GM19438 (cell line): Measurements from ENCODE around the gene CACNA1D.

ENCODE experiments used
- ATAC-seq: cut with Tn5 transposase; IDR thresholded peaks from one replicate; pipeline ENCODE4 v1.9.1; 2021; ENCODE audit warnings: low read depth; ENCODE audit not compliant: unreplicated experiment

CACNA1D gene

DNA sequence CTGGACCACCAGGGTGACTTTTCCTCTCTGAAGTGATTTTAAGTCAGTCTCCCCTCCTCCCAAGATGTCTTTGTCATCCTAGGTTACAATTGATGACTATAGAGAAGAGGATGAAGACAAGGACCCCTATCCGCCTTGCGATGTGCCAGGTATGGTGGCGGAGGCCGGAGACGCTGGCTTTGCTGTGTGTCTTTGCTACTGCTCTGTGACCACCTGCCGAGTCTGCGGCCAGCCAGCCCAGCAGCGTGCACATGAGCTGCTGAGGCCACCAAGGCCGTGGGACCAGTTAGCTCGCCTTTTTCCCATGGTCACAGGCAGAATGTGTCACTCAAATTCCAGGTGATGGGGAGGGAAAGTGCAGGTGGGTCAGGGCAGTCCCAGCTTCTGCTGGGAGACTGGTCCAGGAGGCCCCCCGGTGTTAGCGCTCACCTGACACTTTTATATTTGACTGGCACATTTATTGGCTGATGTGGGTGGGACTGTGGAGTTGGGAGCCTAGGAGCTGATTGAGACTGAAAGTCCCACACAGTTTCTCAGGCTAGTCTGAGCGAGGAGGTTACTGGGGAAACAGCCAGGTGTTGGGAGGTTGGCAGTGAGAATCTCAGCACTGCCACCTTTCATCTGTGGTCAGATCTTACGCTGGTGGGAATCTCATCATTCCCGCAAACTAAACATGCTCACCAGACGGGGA lies 237.7 kb downstream of the CACNA1D start:
- ATAC-seq: no peak

GRCh38 chr3:53733446-53733845 lies 239.0 kb downstream of the CACNA1D start:
- no peak for ATAC-seq

GRCh38 chr3:53739966-53740365 lies 245.6 kb downstream of the CACNA1D start:
- ATAC-seq: no peak

DNA sequence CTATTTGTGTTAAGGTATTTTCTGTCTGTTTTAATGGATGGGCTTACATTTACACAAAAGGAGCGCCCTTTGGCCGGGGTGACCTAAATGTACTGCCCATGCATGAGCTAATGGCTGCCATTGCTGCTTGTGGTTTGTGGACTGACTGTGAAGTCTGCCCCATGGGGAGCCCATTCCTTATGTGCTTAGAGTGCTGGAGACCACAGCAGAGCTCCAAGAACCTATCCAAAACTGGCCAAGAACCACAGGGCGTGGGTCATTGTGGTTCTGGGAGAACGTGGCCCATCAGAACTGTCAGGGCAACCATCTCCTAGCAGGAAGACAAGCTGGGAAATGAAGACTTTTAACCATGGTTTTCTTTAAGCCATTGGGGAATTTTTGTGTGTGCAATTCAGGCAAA lies 246.5 kb downstream of the CACNA1D start:
- ATAC-seq: no peak

- ATAC-seq: no peak
Observed at GRCh38 chr3:53744351-53744750, 249.9 kb downstream of the CACNA1D start.

GRCh38 chr3:53747559-53747958 lies 253.1 kb downstream of the CACNA1D start:
- no peak for ATAC-seq

DNA sequence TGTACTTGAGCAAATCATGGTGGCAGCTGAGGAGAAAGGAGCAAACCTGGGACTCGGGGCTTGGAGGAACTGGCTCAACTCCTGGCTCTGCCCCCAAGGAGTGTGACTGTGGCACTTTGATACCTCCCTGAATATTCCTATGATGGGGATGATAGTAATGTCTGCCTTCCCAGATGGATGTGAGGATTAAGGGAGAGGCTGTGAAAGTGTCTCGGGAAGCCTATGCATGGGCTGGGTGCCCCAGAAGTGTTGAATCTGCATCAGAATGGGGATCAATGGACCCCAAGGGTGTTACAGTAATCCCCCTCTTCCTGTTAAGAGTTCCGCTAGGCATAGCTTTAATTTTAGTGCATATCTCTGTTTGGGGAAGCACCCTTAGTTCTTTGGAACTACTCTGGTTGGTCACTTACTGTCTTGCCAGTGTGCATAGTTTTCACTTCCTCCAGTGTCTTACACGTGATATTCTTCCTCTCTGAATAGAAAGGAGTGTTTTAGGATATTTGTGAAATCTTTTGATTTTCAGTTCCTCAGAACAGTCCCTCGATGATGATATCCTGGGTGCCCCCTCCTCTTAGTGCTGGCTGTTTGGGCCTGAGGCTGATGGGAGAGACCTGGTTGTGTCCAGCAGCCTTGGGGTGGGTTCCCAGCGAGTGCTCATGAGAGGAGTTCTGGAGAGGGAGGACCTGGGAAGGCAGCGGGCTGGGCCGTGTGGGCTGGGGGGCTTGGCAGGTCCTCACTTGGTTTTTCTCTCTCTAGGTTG lies 254.3 kb downstream of the CACNA1D start:
- ATAC-seq: peak; percentile 78

DNA sequence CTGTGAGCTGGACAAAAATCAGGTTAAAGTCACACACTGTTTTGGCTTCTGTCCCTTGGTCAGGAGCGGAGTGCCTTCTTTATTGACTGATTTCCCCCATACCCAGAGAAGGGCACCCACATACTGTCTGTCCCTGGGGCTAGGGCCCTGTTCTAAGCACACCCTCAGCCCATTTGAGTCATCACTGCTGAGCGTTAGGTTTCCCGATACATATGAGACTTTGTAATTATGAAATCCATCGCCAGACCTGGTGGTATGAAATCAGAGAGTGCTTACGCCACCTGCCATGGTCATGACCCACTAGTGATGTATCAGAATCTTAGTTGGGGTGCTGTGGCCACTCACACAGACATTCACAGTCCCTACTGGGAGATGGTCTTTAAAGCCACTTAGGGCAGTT lies 255.0 kb downstream of the CACNA1D start:
- no peak for ATAC-seq

- ATAC-seq: no peak
Observed at GRCh38 chr3:53750253-53751210, 256.1 kb downstream of the CACNA1D start.

DNA sequence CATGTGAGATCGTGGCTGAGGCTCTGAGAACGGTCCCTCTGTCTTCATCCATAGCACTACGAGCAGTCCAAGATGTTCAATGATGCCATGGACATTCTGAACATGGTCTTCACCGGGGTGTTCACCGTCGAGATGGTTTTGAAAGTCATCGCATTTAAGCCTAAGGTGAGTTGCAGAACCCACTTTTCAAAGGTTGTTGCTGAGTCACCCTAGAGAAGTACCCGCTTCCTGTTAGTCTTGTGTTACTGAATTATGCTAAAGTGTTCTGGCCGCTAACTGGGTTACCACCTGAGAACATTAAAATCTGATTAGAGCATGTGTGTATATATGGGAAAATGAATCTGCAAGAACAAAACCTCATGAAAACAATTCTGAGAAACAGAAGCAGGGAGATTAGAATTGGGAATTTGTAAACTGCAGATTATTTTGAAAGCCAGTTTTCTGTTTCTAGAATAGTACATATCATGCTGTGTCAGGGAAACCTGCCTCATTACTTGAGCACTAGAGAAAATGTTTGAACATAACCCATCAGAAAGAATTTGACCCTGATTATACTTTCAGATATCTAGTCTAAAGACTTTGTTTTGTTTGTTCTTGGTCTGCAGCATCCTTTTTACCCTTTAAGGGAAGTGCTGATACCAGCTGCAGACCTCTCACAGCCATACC lies 259.2 kb downstream of the CACNA1D start:
- no peak for ATAC-seq

DNA sequence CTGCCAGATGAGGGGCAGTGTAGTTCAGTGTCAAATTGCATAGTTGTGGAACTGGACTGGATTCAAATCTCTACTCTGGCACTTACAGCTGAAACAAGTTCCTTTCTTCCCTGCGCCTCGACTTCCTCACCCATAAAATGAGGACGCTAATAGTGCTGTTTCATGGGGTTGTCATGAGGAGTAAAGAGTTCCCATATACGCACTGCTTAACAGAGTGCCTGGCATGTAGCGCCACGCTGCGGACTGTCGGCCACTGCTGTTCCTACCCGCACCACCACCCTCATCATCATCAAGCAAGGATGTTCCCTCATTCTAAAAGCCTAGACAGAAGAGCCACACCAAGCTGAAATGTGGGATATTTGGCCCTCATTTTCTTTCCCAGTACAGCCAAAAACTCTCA lies 259.9 kb downstream of the CACNA1D start:
- no peak for ATAC-seq

DNA sequence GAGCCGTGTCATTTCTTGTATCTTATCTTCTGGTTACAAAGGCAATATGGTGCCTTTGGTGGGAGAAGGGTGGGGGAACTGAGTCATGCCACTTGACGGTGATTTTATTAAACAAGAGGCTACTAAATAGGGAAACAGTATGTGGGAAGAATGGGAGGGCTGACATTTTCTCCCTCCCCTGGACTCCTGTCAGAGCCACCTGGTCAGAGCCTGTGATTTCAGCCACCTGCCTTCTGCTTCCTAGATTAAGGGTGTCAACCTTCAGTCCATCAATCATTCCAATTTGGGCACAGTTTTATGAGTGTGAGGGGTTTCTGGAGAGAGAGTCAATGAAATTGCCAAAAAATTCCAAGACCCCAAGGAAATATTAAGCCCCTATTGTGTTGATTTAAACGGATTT lies 264.4 kb downstream of the CACNA1D start:
- ATAC-seq: no peak

DNA sequence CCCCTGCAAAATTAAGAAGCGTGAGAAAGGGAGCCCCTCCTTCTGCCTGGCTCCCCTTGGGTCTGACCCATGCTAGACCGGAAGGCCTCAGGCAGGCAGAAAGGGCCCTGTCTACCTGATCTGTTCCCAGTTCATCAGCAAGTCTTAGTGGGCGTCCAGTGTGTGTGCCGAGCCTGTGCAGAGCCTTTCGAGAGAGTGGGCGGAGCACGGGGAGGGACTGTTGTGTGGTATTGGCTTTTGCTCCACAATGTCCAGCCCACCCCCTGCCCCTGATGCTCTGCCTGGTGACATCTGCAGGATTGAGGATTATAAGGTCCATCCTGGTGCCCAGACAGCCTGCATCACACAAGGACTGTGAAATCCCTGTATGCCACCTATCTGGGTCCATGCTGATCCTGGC lies 268.9 kb downstream of the CACNA1D start:
- no peak for ATAC-seq

DNA sequence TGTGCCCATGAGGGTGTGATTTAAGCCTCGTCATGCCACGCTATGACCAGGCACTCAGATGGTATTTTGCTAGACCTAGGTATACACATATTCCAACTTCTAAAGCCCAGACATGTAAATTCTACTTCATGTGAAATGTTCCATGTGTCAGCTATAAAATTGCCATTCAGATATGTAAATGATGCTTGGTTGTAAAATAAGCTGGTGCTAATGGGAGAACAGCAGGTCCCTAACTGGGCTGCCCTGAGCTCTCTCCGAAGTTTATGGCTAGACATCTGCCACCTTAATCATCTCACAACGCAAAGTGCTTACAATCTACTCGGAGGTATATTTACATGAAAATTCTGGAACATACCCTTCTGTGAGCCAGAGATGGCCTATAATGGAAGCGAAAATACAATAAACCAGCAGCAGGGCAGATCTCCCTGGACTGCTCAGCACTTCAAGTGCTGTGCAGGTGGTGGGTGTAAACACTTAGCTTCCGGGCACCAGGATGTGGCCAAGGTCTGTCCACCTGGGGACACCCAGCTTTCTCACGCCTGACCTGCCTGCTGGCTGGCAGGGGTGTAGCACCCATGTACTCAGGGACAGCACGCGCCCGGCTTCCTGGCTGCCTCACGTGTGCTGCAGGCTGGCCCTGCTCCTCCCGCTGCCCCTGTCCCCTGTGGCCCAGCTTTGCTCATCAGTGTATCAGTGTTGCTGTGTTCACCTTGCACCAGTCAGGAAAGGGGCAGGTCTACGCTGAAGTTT lies 269.8 kb downstream of the CACNA1D start:
- ATAC-seq: no peak

GRCh38 chr3:53765753-53766152 lies 271.3 kb downstream of the CACNA1D start:
- no peak for ATAC-seq

- ATAC-seq: no peak
Observed at GRCh38 chr3:53766706-53767105, 272.3 kb downstream of the CACNA1D start.

DNA sequence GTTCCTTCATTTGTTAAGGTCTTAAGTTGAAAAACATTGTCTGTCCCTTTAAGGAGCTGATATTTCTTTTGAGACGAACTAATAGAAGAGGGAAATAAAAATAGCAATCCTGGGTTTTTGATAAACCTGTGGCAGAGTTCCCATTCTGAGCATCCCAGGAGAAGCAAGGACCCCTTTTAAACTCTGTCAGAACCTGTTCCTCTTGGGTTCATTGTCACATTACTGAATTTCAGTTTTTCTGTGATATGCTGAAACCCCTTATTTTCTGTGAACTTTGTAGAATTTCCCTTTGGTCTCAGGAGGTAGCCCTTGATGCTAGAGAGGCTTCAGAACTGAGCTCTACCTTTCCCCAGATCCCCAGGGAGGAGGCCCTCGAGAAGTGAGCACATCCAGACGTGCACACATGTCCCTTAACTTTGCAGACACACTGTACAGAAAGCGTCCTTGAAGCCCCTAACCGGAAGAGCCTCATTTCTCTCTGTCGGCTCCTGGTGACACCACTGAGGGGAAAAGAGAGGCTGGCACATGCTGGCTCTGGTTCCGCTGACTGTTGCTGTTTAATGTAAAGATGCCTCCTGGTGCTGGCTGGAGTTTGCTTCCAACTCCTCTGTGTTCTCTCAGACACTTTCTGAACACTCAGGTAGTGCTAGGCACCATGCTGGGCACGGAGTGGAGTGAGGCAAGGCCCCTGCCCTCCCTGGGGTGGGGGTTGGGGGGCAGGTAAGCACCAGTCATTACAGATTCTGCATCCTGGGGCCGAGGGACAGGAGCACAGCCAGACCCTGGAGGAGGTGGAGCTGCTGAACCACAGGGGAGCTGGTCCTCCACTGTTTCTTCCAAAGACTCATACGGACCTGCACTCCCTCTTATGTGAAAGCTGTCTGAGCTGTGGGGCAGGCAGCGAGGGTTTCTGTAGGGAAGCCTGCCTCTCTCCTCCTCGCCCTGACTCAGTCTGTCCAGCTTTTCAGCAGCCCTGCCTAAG lies 274.4 kb downstream of the CACNA1D start:
- no peak for ATAC-seq

DNA sequence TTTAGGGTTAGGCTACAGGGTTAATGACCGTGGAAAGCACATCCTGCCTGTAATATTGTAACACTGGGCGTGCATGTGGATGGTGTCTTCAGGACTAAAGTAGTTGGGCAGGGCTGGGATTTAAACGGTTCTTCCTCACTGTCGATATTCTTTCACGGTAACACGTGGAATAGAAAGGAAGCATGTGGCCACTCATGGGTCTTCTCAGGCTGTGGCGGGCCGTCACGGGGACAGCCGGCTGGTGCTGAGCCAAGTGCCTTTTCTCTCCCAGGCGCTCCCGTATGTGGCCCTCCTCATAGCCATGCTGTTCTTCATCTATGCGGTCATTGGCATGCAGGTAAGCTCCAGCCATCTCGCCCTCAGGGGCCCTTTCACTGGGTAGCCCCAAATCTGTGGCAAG lies 278.2 kb downstream of the CACNA1D start:
- ATAC-seq: no peak

- ATAC-seq: no peak
Observed at GRCh38 chr3:53773021-53773436, 278.6 kb downstream of the CACNA1D start.
